ENCODE results near the gene TSC22D2. TPM values are rescaled to one million over a fixed set of nuclear protein-coding genes. Genes with fewer than 3 reads are reported as not detected.

The TSC22D2 gene
- total RNA-seq, 1 experiment from 2014 or later = 43.1 TPM

GRCh38 chr3:150479370-150479769, 71.3 kb downstream of the TSC22D2 start:
- BruUV-seq (replicated peaks) = no TSS peak
- Histone ChIP-seq H3K9me3 (ENCODE audit: control insufficient read depth, insufficient read depth, low read depth, low read length) (peaks cover 8% of the 10 kb centered on the region; the same call in 1 of the 2 replicates), H3K27me3 (ENCODE audit: control insufficient read depth, insufficient read depth, low read length) (no peaks in the 10 kb centered on the region), H3K36me3 (ENCODE audit: control insufficient read depth, insufficient read depth, low read length) (no peaks in the 10 kb centered on the region), H3K4me3 (ENCODE audit: low read depth in 2 of 2, low read length in 2 of 2) (no peak overlapping the region), H3K4me1 (ENCODE audit: control insufficient read depth, insufficient read depth, low read length) (no peaks in the 10 kb centered on the region), H3K27ac (ENCODE audit: low read length) (no peak overlapping the region)
- TF ChIP-seq TCF7L2 (IDR thresholded peaks at IDR 0.05; ENCODE audit: low read depth, low read length) = no peak
- no peak for TF ChIP-seq REST (IDR thresholded peaks at IDR 0.05; ENCODE audit: insufficient read depth in 1 of 2, low read depth in 2 of 2, low read length in 1 of 2)
- TF ChIP-seq CTCF (IDR thresholded peaks at IDR 0.05) = no peak
- ChIA-PET CTCF (no interaction called here), POLR2A (interaction anchor here (0.7 kb wide), 1 partner anchor 70 kb away, joined by 5 read pairs; no protein-coding TSS in a partner anchor)
- ATAC-seq (no peak), DNase-seq (ENCODE audit: low read depth, low spot score) (no peak)
- intact Hi-C loops (cut with micrococcal nuclease; ENCODE audit: unreplicated experiment) (no loop called here), in situ Hi-C loops (cut with HindIII; ENCODE audit: low pct_unique_long_range_greater_than_20kb, low sequenced_read_pairs) (no loop called here)

- no peak for TF ChIP-seq SIN3A (IDR thresholded peaks at IDR 0.05; ENCODE audit: borderline replicate concordance, insufficient read depth, low read depth, low read length)
- no peak for TF ChIP-seq CTCF (IDR thresholded peaks at IDR 0.05)
- TF ChIP-seq TCF7L2 (IDR thresholded peaks at IDR 0.05; ENCODE audit: low read depth, low read length) = no peak
- no peak for TF ChIP-seq POLR2AphosphoS5 (IDR thresholded peaks at IDR 0.05; ENCODE audit: low read depth, low read length)
- no peak for TF ChIP-seq REST (IDR thresholded peaks at IDR 0.05; ENCODE audit: insufficient read depth in 1 of 2, low read depth in 2 of 2, low read length in 1 of 2)
- ChIA-PET CTCF (interaction anchor here (0.5 kb wide), 1 partner anchor 511 kb away, joined by 3 read pairs; no protein-coding TSS in a partner anchor), POLR2A (no interaction called here)
- Histone ChIP-seq H3K36me3 (ENCODE audit: control insufficient read depth, insufficient read depth, low read length) (no peaks in the 10 kb centered on the region), H3K27me3 (ENCODE audit: control insufficient read depth, insufficient read depth, low read length) (no peaks in the 10 kb centered on the region), H3K4me1 (ENCODE audit: control insufficient read depth, insufficient read depth, low read length) (no peaks in the 10 kb centered on the region), H3K9me3 (ENCODE audit: control insufficient read depth, insufficient read depth, low read depth, low read length) (peaks cover 10% of the 10 kb centered on the region; the same call in 1 of the 2 replicates), H3K4me3 (ENCODE audit: low read depth in 2 of 2, low read length in 2 of 2) (no peak overlapping the region), H3K27ac (ENCODE audit: low read length) (no peak overlapping the region)
- in situ Hi-C loops (cut with HindIII; ENCODE audit: low pct_unique_long_range_greater_than_20kb, low sequenced_read_pairs) (no loop called here), intact Hi-C loops (cut with micrococcal nuclease; ENCODE audit: unreplicated experiment) (no loop called here)
- ATAC-seq (no peak), DNase-seq (ENCODE audit: low read depth, low spot score) (no peak)
- BruUV-seq (replicated peaks) = no TSS peak
Measured at GRCh38 chr3:150480877-150481276, 72.8 kb downstream of the TSC22D2 start.
